ENCODE data around the gene PTGER1.

DNA sequence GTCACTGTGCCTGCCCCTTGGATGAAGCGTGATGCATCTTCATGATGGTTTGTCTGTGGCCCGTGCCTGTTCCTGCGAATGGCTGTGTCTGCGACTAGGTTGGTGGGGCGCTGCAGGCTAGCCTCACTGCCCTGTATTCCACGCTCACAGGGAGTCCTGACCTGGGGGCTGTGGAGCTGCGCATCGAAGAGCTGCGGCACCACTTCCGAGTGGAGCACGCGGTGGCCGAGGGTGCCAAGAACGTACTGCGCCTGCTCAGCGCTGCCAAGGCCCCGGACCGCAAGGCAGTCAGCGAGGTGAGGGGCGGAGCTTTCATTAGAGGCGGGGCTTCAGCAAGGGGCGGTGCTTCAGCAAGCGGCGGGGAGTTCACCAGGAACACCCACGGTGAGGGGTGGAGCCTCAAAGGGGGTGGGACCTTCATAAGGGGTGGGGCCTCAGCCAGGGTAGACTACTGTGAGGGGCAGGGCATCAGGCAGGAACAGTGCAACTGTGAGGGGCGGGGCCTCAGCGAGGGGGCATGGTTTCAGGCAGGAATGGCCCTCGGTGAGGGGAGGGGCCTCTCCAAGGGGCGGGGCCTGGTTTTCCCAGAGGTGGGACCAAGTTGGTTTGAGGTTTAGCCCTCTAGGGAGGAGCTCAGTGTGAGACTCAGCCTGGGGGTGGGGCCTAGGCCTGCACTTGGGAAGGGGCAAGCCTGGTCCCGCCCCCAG, 24.8 kb downstream of the PTGER1 start:
- TF ChIP-seq, protein P1, sequence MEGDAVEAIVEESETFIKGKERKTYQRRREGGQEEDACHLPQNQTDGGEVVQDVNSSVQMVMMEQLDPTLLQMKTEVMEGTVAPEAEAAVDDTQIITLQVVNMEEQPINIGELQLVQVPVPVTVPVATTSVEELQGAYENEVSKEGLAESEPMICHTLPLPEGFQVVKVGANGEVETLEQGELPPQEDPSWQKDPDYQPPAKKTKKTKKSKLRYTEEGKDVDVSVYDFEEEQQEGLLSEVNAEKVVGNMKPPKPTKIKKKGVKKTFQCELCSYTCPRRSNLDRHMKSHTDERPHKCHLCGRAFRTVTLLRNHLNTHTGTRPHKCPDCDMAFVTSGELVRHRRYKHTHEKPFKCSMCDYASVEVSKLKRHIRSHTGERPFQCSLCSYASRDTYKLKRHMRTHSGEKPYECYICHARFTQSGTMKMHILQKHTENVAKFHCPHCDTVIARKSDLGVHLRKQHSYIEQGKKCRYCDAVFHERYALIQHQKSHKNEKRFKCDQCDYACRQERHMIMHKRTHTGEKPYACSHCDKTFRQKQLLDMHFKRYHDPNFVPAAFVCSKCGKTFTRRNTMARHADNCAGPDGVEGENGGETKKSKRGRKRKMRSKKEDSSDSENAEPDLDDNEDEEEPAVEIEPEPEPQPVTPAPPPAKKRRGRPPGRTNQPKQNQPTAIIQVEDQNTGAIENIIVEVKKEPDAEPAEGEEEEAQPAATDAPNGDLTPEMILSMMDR (IDR thresholded peaks at IDR 0.05) = no peak
- TF ChIP-seq POLR2A (IDR thresholded peaks at IDR 0.05) (no peak), POLR2AphosphoS5 (IDR thresholded peaks at IDR 0.05) (no peak), EP300 (IDR thresholded peaks at IDR 0.05) (no peak)

All from gastroesophageal sphincter (tissue), 3 donors.